Suprapubic skin (tissue), 4 donors: Measurements from ENCODE around the gene SOHLH2. TPM values are rescaled to one million over a fixed set of nuclear protein-coding genes. Genes with fewer than 3 reads are reported as not detected.

Source experiments
- DNase-seq, 2 donors: peaks; one replicate each; pipeline ENCODE4 v3.0.0-alpha.2; 2019; ENCODE audit warnings: low spot score in 2 of 2
- H3K27ac ChIP-seq: fragments of 200-600 bp; sonication (generic); one replicate; pipeline ENCODE4 v1.5.1; 2019
- H3K27me3 ChIP-seq: fragments of 200-600 bp; sonication (generic); one replicate; pipeline ENCODE4 v1.5.1; 2019
- H3K36me3 ChIP-seq: fragments of 200-600 bp; sonication (generic); one replicate; pipeline ENCODE4 v1.5.1; 2019
- H3K4me1 ChIP-seq: fragments of 200-600 bp; sonication (generic); one replicate; pipeline ENCODE4 v1.5.1; 2019
- H3K4me3 ChIP-seq: fragments of 200-600 bp; sonication (generic); one replicate; pipeline ENCODE4 v1.5.1; 2019; ENCODE audit warnings: mild to moderate bottlenecking
- H3K9me3 ChIP-seq: fragments of 200-600 bp; sonication (generic); one replicate; pipeline ENCODE4 v1.5.1; 2019
- CTCF ChIP-seq, 2 donors: fragments of 200-600 bp in 1 of 2; fragments of 450-650 bp in 1 of 2; sonication (generic) in 1 of 2; IDR thresholded peaks; one replicate each; pipeline ENCODE4 v1.5.1; 2016 to 2019; ENCODE audit warnings: antibody characterized with exemption in 2 of 2, mild to moderate bottlenecking in 1 of 2, moderate library complexity in 1 of 2
- EP300 ChIP-seq: sonication (generic); formaldehyde crosslinking; IDR thresholded peaks from one replicate; pipeline ENCODE4 v1.6.1; 2017; ENCODE audit warnings: antibody characterized with exemption
- POLR2A ChIP-seq, 2 donors: fragments of 450-650 bp; IDR thresholded peaks; one replicate each; pipeline ENCODE4 v1.6.1; 2017; ENCODE audit warnings: antibody characterized with exemption in 2 of 2, mild to moderate bottlenecking in 2 of 2, moderate library complexity in 2 of 2
- POLR2AphosphoS5 ChIP-seq, 3 donors: sonication (generic); formaldehyde crosslinking; IDR thresholded peaks; one replicate each; pipeline ENCODE4 v1.6.1; 2017; ENCODE audit warnings: antibody characterized with exemption in 3 of 3
- WGBS: methylation state at CpG from one replicate; pipeline ENCODE4 v1.1.5; 2018; 5-methylcytosine and 5-hydroxymethylcytosine counted together
- total RNA-seq, 4 donors: library from RNA; depleted of rRNA; stranded (reverse); fragments of >200 nt; gene quantifications; one replicate each; pipeline ENCODE4 v1.1.0, GENCODE V29; 2016

Gene SOHLH2
- total RNA-seq, 4 donors from 2014 or later: 0.21 TPM; not detected in 3

GRCh38 chr13:36126491-36126890 lies 87.9 kb downstream of the SOHLH2 start:
- H3K9me3 ChIP-seq: no peaks in the 10 kb centered on the region
- no peak for DNase-seq
- no peak overlapping the region for H3K4me3 ChIP-seq
- 69% methylated on average over 3 of the region's 3 CpGs for WGBS
- H3K27me3 ChIP-seq: peaks cover 20% of the 10 kb centered on the region
- TF ChIP-seq EP300: no peak
- TF ChIP-seq POLR2AphosphoS5 (IDR thresholded peaks at IDR 0.05): no peak
- TF ChIP-seq CTCF (IDR thresholded peaks at IDR 0.05): no peak
- no peak for TF ChIP-seq POLR2A (IDR thresholded peaks at IDR 0.05)
- no peak overlapping the region for H3K27ac ChIP-seq
- no peaks in the 10 kb centered on the region for H3K36me3 ChIP-seq
- peaks cover 16% of the 10 kb centered on the region for H3K4me1 ChIP-seq

GRCh38 chr13:36125841-36126240 lies 88.5 kb downstream of the SOHLH2 start:
- peaks cover 14% of the 10 kb centered on the region for H3K27me3 ChIP-seq
- 90% methylated on average over 28 of the region's 28 CpGs for WGBS
- H3K36me3 ChIP-seq: no peaks in the 10 kb centered on the region
- H3K4me1 ChIP-seq: peaks cover 12% of the 10 kb centered on the region
- H3K27ac ChIP-seq: no peak overlapping the region
- no peaks in the 10 kb centered on the region for H3K9me3 ChIP-seq
- no peak for DNase-seq
- no peak for TF ChIP-seq EP300
- TF ChIP-seq POLR2AphosphoS5 (IDR thresholded peaks at IDR 0.05): no peak
- TF ChIP-seq POLR2A (IDR thresholded peaks at IDR 0.05): no peak
- TF ChIP-seq CTCF (IDR thresholded peaks at IDR 0.05): no peak
- no peak overlapping the region for H3K4me3 ChIP-seq

- TF ChIP-seq CTCF (IDR thresholded peaks at IDR 0.05): no peak
- TF ChIP-seq EP300: no peak
- no peak for TF ChIP-seq POLR2AphosphoS5 (IDR thresholded peaks at IDR 0.05)
- TF ChIP-seq POLR2A (IDR thresholded peaks at IDR 0.05): no peak
- WGBS: 25% methylated on average over 6 of the region's 6 CpGs
- Histone ChIP-seq H3K9me3 (no peaks in the 10 kb centered on the region), H3K27me3 (no peaks in the 10 kb centered on the region), H3K36me3 (no peaks in the 10 kb centered on the region), H3K4me3 (no peak overlapping the region), H3K27ac (no peak overlapping the region), H3K4me1 (peaks cover 4% of the 10 kb centered on the region)
- DNase-seq: no peak
Observed at GRCh38 chr13:36124236-36124822, 90.0 kb downstream of the SOHLH2 start.

Other genes starting within 250 kb of the SOHLH2 start
- 10 to 100 TPM; 11.7 to 51.4 (median 15.8) TPM for gene DCLK1, start 83.2 kb downstream of the SOHLH2 start, total RNA-seq
- gene CCDC169, start 83.3 kb upstream of the SOHLH2 start, total RNA-seq: under 1 TPM in 3 of 4 donors, not detected in 1; 0.13 to 0.48 (median 0.17) TPM
- gene SPART, start 131.8 kb upstream of the SOHLH2 start, total RNA-seq: 10 to 100 TPM; 25.7 to 51.0 (median 35.7) TPM
- gene CCNA1, start 217.9 kb upstream of the SOHLH2 start, total RNA-seq: under 1 TPM in 2 of 4 donors, not detected in 2; 0.38 to 0.65 TPM